Transverse colon (tissue), 4 donors: Measurements from ENCODE around the gene GMIP. TPM values are rescaled to one million over a fixed set of nuclear protein-coding genes. Genes with fewer than 3 reads are reported as not detected.

Experiments used
- DNase-seq: peaks from one replicate; pipeline ENCODE4 v3.0.0-alpha.2; 2019
- H3K27ac ChIP-seq, 4 donors: fragments of 200-600 bp; sonication (generic); 2 replicates each; pipeline ENCODE4 v1.5.1; 2016 to 2018; ENCODE audit warnings: inconsistent platforms in 4 of 4
- H3K27me3 ChIP-seq: fragments of 200-600 bp; sonication (generic); 2 replicates; pipeline ENCODE4 v1.5.1; 2017; ENCODE audit warnings: inconsistent platforms
- H3K36me3 ChIP-seq, 4 donors: fragments of 200-600 bp; sonication (generic); 2 replicates each; pipeline ENCODE4 v1.5.1; 2017 to 2019; ENCODE audit warnings: inconsistent platforms in 4 of 4
- H3K4me1 ChIP-seq, 4 donors: fragments of 200-600 bp; sonication (generic); 2 replicates each; pipeline ENCODE4 v1.5.1; 2017 to 2020; ENCODE audit warnings: inconsistent platforms in 4 of 4
- H3K4me3 ChIP-seq, 4 donors: fragments of 200-600 bp; sonication (generic); 1 replicate in 1 of 4; 2 replicates in 3 of 4; pipeline versions ENCODE4 v1.5.1 to v1.6.1; 2017 to 2019; ENCODE audit warnings: inconsistent platforms in 4 of 4
- H3K9me3 ChIP-seq, 2 donors: fragments of 200-600 bp; sonication (generic); 2 replicates each; pipeline ENCODE4 v1.5.1; 2017 to 2019; ENCODE audit warnings: inconsistent platforms in 2 of 2
- CTCF ChIP-seq, 5 experiments: fragments of 200-600 bp in 3 of 5; fragments of 450-650 bp in 2 of 5; sonication (generic) in 3 of 5; IDR thresholded peaks; 1 replicate in 2 of 5; 2 replicates in 3 of 5; pipeline ENCODE4 v1.5.1; 2016 to 2017; ENCODE audit warnings: antibody characterized with exemption in 5 of 5, inconsistent platforms in 3 of 5, mild to moderate bottlenecking in 2 of 5, moderate library complexity in 1 of 5
- EP300 ChIP-seq: sonication (generic); formaldehyde crosslinking; IDR thresholded peaks from one replicate; pipeline ENCODE4 v1.6.1; 2017; ENCODE audit warnings: antibody characterized with exemption, low read depth
- POLR2A ChIP-seq: fragments of 450-650 bp; IDR thresholded peaks from one replicate; pipeline ENCODE4 v1.6.1; 2016; ENCODE audit warnings: antibody characterized with exemption, mild to moderate bottlenecking, moderate library complexity
- POLR2AphosphoS5 ChIP-seq, 3 donors: sonication (generic); formaldehyde crosslinking; IDR thresholded peaks; one replicate each; pipeline ENCODE4 v1.6.1; 2016; ENCODE audit warnings: antibody characterized with exemption in 3 of 3
- WGBS, 2 donors: methylation state at CpG; one replicate each; pipeline ENCODE4 v1.1.5; 2018; ENCODE audit warnings: low coverage in 1 of 2; 5-methylcytosine and 5-hydroxymethylcytosine counted together
- in situ Hi-C, 4 donors: fragments of 200-750 bp; cut with MboI; loops; one replicate each; pipeline versions ENCODE4 v1.15.0 to v1.15.1; 2017; ENCODE audit warnings: low sequenced_read_pairs in 3 of 4, low pct_ligation_motif_present in 1 of 4, low pct_unique_long_range_greater_than_20kb in 1 of 4
- intact Hi-C: fragments of 100-400 bp; cut with DNase I; formaldehyde crosslinking; loops from one replicate; pipeline ENCODE4 v1.15.1; 2023; ENCODE audit warnings: low total_unique reads
- total RNA-seq, 4 donors: library from RNA; depleted of rRNA; stranded (reverse); fragments of >200 nt; gene quantifications; one replicate each; pipeline ENCODE4 v1.1.0, GENCODE V29; 2016

The GMIP gene
- total RNA-seq, 4 donors from 2014 or later = 17.3 to 84.9 (median 27.2) TPM

GRCh38 chr19:19631346-19631745 lies 12.1 kb downstream of the GMIP start:
- in situ Hi-C loops = loop anchor here in 1 of 4 donors (25.0 kb wide), 1 partner anchor 94 kb away; the partner anchor contains the start of genes CILP2 and YJEFN3

GRCh38 chr19:19630426-19630825 lies 13.0 kb downstream of the GMIP start:
- H3K4me1 ChIP-seq = peaks cover 0 to 20% (median 10%) of the 10 kb centered on the region in 4 donors
- WGBS, 2 donors = 80 to 100% methylated on average over 1 to 2 of the region's 2 CpGs
- in situ Hi-C loops = loop anchor here in 1 of 4 donors (25.0 kb wide), 1 partner anchor 93 kb away; the partner anchor contains the start of genes CILP2 and YJEFN3
- TF ChIP-seq CTCF (IDR thresholded peaks at IDR 0.05) = no peak
- no peak for TF ChIP-seq EP300
- TF ChIP-seq POLR2A = no peak
- no peak for TF ChIP-seq POLR2AphosphoS5 (IDR thresholded peaks at IDR 0.05)
- no peaks in the 10 kb centered on the region for H3K27me3 ChIP-seq
- no peak overlapping the region for H3K27ac ChIP-seq
- no peaks in the 10 kb centered on the region for H3K9me3 ChIP-seq
- intact Hi-C loops = no loop called here
- H3K36me3 ChIP-seq = peaks cover 0 to 7% (median 0%) of the 10 kb centered on the region in 4 donors
- H3K4me3 ChIP-seq = no peak overlapping the region
- no peak for DNase-seq

More at GRCh38 chr19:19631346-19631745, 12.1 kb downstream of the GMIP start:
- WGBS, 2 donors = 93% methylated on average over 7 of the region's 7 CpGs; no CpG with 5 or more reads in 1 of the 2 donors
- TF ChIP-seq CTCF (IDR thresholded peaks at IDR 0.05) (no peak), POLR2A (no peak), POLR2AphosphoS5 (IDR thresholded peaks at IDR 0.05) (no peak), EP300 (no peak)
- Histone ChIP-seq H3K4me1 (peaks cover 0 to 20% (median 10%) of the 10 kb centered on the region in 4 donors), H3K4me3 (no peak overlapping the region), H3K27me3 (no peaks in the 10 kb centered on the region), H3K36me3 (peaks cover 0 to 7% (median 0%) of the 10 kb centered on the region in 4 donors), H3K27ac (no peak overlapping the region), H3K9me3 (no peaks in the 10 kb centered on the region)
- intact Hi-C loops = no loop called here
- no peak for DNase-seq

- intact Hi-C loops = no loop called here
- in situ Hi-C loops = loop anchor here in 1 of 4 donors (25.0 kb wide), 1 partner anchor 93 kb away; the partner anchor contains the start of genes CILP2 and YJEFN3
- no peak overlapping the region for H3K27ac ChIP-seq
- WGBS, 2 donors = 93% methylated on average over 11 of the region's 11 CpGs; no CpG with 5 or more reads in 1 of the 2 donors
- no peaks in the 10 kb centered on the region for H3K27me3 ChIP-seq
- H3K36me3 ChIP-seq = peaks cover 0 to 7% (median 0%) of the 10 kb centered on the region in 4 donors
- no peaks in the 10 kb centered on the region for H3K9me3 ChIP-seq
- TF ChIP-seq POLR2AphosphoS5 (IDR thresholded peaks at IDR 0.05) (no peak), EP300 (no peak), CTCF (IDR thresholded peaks at IDR 0.05) (no peak), POLR2A (no peak)
- H3K4me3 ChIP-seq = no peak overlapping the region
- DNase-seq = no peak
- peaks cover 0 to 20% (median 10%) of the 10 kb centered on the region in 4 donors for H3K4me1 ChIP-seq
Measured at GRCh38 chr19:19630062-19630414, 13.4 kb downstream of the GMIP start.

- Histone ChIP-seq H3K9me3 (no peaks in the 10 kb centered on the region), H3K36me3 (peaks cover 0 to 3% (median 0%) of the 10 kb centered on the region in 4 donors), H3K27ac (peak overlapping the region; percentile 67 to 84 (median 79)), H3K27me3 (no peaks in the 10 kb centered on the region), H3K4me3 (peak overlapping the region; percentile 44 to 72 (median 64)), H3K4me1 (peaks cover 0 to 20% (median 10%) of the 10 kb centered on the region in 4 donors)
- intact Hi-C loops = no loop called here
- WGBS, 2 donors = 10% methylated on average over 31 of the region's 51 CpGs; no CpG with 5 or more reads in 1 of the 2 donors
- in situ Hi-C loops = loop anchor here in 1 of 4 donors (25.0 kb wide), 1 partner anchor 91 kb away; the partner anchor contains the start of genes CILP2 and YJEFN3
- TF ChIP-seq POLR2AphosphoS5 (IDR thresholded peaks at IDR 0.05) = peak in 1 of 3 donors; percentile 47
- no peak for TF ChIP-seq EP300
- peak; percentile 52 for TF ChIP-seq POLR2A
- no peak for TF ChIP-seq CTCF (IDR thresholded peaks at IDR 0.05)
- peak; percentile 69 for DNase-seq
Measured at GRCh38 chr19:19628501-19629134, 14.8 kb downstream of the GMIP start.
